ENCODE data around the gene MAP1B. TPM values are rescaled to one million over a fixed set of nuclear protein-coding genes. Genes with fewer than 3 reads are reported as not detected.

MAP1B gene
- total RNA-seq, 1 donor from 2014 or later, result 84.4 TPM

DNA sequence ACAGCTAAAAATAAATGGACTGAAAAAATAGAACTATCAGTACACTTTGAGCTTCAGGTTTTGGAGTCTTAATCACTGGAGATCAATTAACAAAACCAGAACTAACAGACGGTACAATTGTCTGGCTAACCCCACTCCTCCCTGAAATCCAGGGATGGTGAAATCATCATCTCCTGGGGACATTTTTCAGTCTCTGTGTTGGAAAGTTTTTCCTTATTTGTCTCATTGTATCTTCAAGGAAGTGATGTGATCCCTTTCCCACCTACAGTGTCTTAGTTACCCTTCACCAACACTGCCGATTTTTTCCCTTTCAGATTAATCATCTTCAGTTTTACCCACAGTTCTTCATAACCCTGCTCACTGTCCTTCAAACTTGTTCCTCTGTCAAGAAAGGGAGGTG, 81.9 kb downstream of the MAP1B start:
- Histone ChIP-seq H2AFZ (replicated peaks) (no peak overlapping the region), H4K20me1 (ENCODE audit: low read depth) (peaks cover 12% of the 10 kb centered on the region), H3K27me3 (no peaks in the 10 kb centered on the region), H3K36me3 (peaks cover 6% of the 10 kb centered on the region), H3F3A (ENCODE audit: low read depth) (no peaks in the 10 kb centered on the region), H3K4me3 (no peak overlapping the region), H3K27ac (no peak overlapping the region), H3K4me1 (peaks cover 2% of the 10 kb centered on the region), H3K79me2 (ENCODE audit: low read depth) (peaks cover 33% of the 10 kb centered on the region), H3K4me2 (no peak overlapping the region), H3K9ac (no peak overlapping the region), H3K9me3 (ENCODE audit: low read depth) (no peaks in the 10 kb centered on the region)
- no peak for TF ChIP-seq EZH2phosphoT487 (IDR thresholded peaks at IDR 0.05)
- TF ChIP-seq, protein P1, sequence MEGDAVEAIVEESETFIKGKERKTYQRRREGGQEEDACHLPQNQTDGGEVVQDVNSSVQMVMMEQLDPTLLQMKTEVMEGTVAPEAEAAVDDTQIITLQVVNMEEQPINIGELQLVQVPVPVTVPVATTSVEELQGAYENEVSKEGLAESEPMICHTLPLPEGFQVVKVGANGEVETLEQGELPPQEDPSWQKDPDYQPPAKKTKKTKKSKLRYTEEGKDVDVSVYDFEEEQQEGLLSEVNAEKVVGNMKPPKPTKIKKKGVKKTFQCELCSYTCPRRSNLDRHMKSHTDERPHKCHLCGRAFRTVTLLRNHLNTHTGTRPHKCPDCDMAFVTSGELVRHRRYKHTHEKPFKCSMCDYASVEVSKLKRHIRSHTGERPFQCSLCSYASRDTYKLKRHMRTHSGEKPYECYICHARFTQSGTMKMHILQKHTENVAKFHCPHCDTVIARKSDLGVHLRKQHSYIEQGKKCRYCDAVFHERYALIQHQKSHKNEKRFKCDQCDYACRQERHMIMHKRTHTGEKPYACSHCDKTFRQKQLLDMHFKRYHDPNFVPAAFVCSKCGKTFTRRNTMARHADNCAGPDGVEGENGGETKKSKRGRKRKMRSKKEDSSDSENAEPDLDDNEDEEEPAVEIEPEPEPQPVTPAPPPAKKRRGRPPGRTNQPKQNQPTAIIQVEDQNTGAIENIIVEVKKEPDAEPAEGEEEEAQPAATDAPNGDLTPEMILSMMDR (IDR thresholded peaks at IDR 0.05), result no peak
- no peak for TF ChIP-seq EZH2 (IDR thresholded peaks at IDR 0.05)
- no peak for DNase-seq (ENCODE audit: low spot score)
- Mint-ChIP-seq H3K4me1 (peaks cover 30% of the 10 kb centered on the region), H3K27me3 (ENCODE audit: insufficient read depth, low read depth) (no peaks in the 10 kb centered on the region), H3K36me3 (peaks cover 95% of the 10 kb centered on the region), H3K4me3 (no peak overlapping the region), H3K27ac (no peak overlapping the region), H3K9me3 (no peaks in the 10 kb centered on the region)

DNA sequence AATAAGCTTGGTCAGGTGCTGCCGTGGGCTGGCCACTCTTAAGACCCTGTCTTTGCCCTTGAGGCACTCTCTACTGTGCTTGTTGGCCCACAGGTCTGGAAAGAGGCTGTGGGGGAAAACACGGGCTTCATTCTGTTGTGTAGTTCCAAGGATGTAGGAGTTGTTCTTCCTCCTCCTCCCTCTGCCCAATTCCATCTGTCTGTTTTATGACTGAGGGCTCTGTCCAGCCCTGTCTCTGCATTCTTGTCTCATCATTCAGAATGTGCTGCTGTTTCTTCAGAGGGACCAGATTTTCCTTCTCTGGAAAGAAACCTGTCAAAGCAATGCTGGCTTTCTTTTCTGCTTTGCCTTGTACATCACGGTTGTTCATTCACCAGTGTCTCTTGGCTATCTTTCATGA, 84.1 kb downstream of the MAP1B start:
- no peak overlapping the region for H2AFZ ChIP-seq (replicated peaks)
- peaks cover 6% of the 10 kb centered on the region for H3K36me3 ChIP-seq
- H3F3A ChIP-seq (ENCODE audit: low read depth), result no peaks in the 10 kb centered on the region
- Mint-ChIP-seq H3K4me1 (peaks cover 8% of the 10 kb centered on the region), H3K27ac (no peak overlapping the region), H3K4me3 (no peak overlapping the region), H3K27me3 (ENCODE audit: insufficient read depth, low read depth) (peaks cover 3% of the 10 kb centered on the region), H3K9me3 (peaks cover 14% of the 10 kb centered on the region), H3K36me3 (peaks cover 96% of the 10 kb centered on the region)
- H3K27ac ChIP-seq, result no peak overlapping the region
- H3K27me3 ChIP-seq, result no peaks in the 10 kb centered on the region
- H3K79me2 ChIP-seq (ENCODE audit: low read depth), result peaks cover 12% of the 10 kb centered on the region
- H3K9me3 ChIP-seq (ENCODE audit: low read depth), result no peaks in the 10 kb centered on the region
- H3K4me3 ChIP-seq, result no peak overlapping the region
- no peaks in the 10 kb centered on the region for H3K4me1 ChIP-seq
- H4K20me1 ChIP-seq (ENCODE audit: low read depth), result peaks cover 12% of the 10 kb centered on the region
- no peak for DNase-seq (ENCODE audit: low spot score)
- TF ChIP-seq EZH2 (IDR thresholded peaks at IDR 0.05) (no peak), EZH2phosphoT487 (IDR thresholded peaks at IDR 0.05) (no peak)
- TF ChIP-seq, protein P1 (IDR thresholded peaks at IDR 0.05), result no peak
- no peak overlapping the region for H3K4me2 ChIP-seq
- no peak overlapping the region for H3K9ac ChIP-seq

DNA sequence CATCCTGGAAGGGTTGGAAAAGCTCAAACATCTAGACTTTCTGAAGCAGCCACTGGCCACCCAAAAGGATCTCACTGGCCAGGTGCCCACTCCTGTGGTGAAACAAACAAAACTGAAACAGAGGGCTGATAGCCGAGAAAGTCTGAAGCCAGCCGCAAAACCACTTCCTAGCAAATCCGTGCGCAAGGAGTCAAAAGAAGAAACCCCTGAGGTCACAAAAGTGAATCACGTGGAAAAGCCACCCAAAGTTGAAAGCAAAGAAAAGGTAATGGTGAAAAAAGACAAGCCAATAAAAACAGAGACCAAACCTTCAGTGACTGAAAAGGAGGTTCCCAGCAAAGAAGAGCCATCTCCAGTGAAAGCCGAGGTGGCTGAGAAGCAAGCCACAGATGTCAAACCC, 87.6 kb downstream of the MAP1B start:
- Mint-ChIP-seq H3K4me3 (no peak overlapping the region), H3K9me3 (peaks cover 27% of the 10 kb centered on the region), H3K27me3 (ENCODE audit: insufficient read depth, low read depth) (peaks cover 9% of the 10 kb centered on the region), H3K36me3 (peaks cover 98% of the 10 kb centered on the region), H3K4me1 (no peaks in the 10 kb centered on the region), H3K27ac (no peak overlapping the region)
- H3K27me3 ChIP-seq, result no peaks in the 10 kb centered on the region
- no peak overlapping the region for H2AFZ ChIP-seq (replicated peaks)
- H3K4me2 ChIP-seq, result no peak overlapping the region
- H3K79me2 ChIP-seq (ENCODE audit: low read depth), result peaks cover 14% of the 10 kb centered on the region
- no peaks in the 10 kb centered on the region for H3K4me1 ChIP-seq
- H3K27ac ChIP-seq, result no peak overlapping the region
- H3F3A ChIP-seq (ENCODE audit: low read depth), result no peaks in the 10 kb centered on the region
- TF ChIP-seq, protein P1 (IDR thresholded peaks at IDR 0.05), result no peak
- TF ChIP-seq EZH2phosphoT487 (IDR thresholded peaks at IDR 0.05) (no peak), EZH2 (IDR thresholded peaks at IDR 0.05) (no peak)
- H3K4me3 ChIP-seq, result no peak overlapping the region
- no peak overlapping the region for H3K9ac ChIP-seq
- H4K20me1 ChIP-seq (ENCODE audit: low read depth), result peaks cover 12% of the 10 kb centered on the region
- H3K9me3 ChIP-seq (ENCODE audit: low read depth), result no peaks in the 10 kb centered on the region
- DNase-seq (ENCODE audit: low spot score), result no peak
- peaks cover 6% of the 10 kb centered on the region for H3K36me3 ChIP-seq
